GM19043 (cell line): ENCODE results near the gene TRAF1.
A peak's percentile ranks its signal among the peaks of the same experiment; 100 is the strongest.

Experiments
- ATAC-seq: cut with Tn5 transposase; IDR thresholded peaks from one replicate; pipeline ENCODE4 v1.9.1; 2021; ENCODE audit warnings: low read depth; ENCODE audit not compliant: unreplicated experiment

The TRAF1 gene

DNA sequence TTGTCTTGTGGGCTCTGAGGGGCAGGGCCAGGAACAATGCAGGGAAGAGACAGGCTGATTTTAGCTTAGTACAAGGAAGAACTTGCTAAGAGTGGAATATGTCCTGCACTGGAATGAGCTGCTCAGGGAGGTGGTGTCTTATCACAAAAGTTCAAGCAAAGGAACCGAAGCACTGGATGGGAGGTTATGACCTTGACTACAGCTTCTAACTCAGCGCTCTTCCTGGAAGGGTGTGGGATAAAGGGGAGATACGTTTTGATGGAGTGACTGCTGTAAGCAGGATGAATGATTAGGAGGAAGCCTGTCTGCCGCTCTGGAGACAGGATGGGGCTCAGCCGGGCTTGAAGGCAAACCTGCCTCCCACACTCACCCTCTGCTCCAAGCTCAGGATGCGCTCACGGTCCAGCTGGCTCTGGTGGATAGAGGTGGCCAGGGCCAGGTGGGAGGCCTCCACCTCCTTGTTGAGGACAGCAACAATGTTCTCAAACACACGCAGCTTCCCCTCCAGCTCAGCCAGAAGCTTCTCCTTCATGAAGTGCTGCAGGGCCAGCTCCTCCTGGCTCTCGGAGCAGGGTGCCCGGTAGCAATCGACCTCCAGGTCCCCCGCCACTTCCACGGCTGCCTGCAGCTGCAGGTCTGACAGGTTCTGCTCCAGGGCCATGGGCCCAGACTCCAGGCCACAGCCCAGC is 13.5 kb downstream of the TRAF1 start:
- no peak for ATAC-seq

GRCh38 chr9:120911295-120911837 is 15.2 kb downstream of the TRAF1 start:
- no peak for ATAC-seq

DNA sequence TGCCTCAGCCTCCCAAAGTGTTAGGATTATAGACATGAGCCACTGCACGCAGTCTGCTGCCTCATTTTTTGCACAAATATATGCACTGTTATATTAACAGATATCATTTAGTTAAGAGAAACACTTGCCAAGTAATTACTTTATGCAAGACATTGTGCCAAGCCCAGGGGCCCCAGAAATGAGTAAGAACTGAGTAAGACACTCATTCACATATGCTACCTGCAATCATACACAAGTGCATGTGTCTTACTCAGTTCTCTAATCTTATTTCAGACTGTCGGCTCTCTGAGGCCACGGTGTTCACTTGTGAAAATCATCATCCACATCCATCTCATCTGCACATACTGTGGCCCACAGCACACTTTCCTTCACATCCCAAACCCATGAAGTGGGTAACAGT is 16.0 kb downstream of the TRAF1 start:
- no peak for ATAC-seq

DNA sequence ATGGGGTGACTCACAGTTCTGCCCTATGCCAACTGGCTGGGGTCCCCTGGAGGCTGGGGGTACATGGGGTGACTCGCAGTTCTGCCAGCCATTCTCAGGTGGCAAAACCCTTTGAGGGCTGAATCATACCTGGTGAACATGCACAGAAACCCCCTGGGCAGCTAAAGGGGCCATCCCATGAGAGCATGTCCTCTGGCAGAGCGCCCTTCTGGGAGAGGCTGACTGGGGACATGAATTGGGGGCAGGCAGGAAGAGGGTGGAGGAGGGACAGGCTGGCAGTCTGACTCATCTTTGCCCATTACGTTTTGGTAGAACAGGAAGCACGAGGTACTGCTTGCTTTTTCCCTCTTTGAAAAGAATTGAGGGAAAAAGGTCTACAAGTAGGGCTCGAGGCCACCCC is 16.7 kb downstream of the TRAF1 start:
- ATAC-seq, result no peak

GRCh38 chr9:120905315-120906164 is 21.1 kb downstream of the TRAF1 start:
- no peak for ATAC-seq

DNA sequence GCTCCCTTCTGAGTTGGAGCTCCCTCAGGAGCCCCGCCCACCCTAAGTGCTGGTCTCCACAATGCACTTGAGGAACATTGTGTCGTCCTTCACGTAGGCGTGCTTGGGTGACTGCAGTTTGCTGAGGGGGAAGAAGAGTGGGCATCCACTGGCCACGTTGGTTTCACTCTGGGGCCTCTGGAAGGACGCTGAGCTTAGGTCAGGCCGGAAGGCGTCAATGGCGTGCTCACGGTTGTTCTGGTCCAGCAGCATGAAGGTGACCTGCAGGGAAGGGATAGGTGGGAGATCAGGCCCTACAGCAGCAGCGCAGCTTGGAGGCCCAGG is 21.7 kb downstream of the TRAF1 start:
- no peak for ATAC-seq

DNA sequence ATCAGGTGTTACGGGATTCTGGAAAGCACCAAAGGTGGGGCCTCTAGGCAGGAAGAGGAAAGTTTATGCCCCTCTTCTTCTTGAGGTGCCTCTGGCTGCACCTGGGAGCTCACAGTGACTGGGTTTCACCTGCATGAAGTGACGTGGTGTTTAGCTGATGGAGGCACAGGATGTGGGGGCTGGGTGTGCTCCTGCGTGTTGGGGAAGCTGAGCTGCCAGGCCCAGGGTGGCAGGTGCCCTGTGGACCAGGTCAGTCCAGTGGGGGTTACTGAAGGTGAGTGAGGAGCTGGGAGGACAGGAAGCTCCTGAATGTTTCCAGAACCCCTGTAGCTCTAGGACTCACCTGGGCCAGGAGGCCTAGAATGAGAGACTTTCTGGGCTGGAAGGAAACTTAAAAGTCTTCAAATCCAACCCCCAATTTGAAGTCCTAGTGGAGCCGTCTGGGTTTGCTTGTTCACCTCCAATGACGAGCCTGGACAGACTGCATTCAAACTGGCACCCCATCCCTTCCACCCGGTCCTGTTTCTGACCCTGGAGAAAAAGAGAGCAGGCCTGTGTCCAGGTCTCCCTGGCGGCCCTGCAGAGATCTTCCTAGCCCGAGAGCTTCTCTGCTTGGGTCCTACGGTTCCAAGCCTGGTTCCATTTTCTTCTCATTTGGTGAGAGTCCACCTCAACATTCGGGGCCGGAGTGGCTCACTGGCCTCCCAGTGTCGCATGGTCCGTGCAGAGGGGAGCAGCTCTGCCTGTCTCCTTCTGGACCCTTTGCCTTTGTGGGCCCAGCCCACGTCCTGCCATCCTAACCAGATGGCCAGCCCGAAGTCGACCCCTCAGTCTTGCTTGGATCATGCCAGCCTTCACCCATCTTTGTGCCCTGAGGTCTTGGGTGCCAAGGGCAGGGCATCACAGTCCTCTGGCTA is 22.3 kb downstream of the TRAF1 start:
- no peak for ATAC-seq

DNA sequence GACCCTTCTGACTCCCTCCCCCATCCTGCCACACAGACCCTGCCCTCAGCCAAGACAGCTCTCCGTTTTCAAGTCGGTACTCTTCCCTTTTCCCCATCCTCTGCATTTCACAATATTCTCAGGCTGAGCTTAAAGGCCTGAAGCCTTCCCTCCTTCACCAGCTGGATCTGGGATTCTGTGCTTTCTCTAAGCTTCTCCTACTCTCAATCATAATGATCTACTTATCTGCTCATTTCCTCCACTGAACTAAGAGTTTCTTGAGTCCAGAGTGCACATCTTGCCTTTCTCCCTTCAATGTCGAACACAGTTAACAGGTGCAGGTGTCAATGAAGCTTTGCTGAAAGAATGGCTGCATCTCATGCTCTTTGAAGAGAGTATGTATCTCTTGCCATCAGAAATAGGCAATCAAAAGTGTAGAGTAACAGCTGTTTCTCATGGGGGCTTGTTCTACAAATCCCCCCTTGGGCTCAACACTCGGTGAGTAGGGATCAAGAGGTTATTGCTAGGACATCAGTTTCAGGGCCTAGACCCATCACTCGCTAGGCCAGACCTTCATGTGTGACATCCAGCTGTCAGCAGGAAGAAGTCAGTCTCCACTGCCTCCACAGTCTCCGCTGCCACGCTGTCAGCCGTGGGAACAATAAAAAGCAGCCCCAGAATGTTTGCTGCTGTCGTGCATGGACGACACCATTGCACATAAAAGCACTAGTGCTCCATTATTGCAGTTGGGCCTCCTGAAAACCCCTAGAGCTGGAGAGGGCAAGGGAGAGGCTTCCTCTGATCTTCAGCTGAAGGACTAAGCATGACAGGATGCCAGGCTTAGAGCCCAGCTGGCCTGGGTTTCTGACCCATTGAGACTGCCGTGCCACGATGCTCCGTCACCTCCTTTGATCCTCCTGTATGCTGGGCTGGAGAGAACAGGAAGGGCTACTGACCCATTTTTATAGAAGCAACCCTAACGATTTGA is 23.7 kb downstream of the TRAF1 start:
- ATAC-seq, result no peak

DNA sequence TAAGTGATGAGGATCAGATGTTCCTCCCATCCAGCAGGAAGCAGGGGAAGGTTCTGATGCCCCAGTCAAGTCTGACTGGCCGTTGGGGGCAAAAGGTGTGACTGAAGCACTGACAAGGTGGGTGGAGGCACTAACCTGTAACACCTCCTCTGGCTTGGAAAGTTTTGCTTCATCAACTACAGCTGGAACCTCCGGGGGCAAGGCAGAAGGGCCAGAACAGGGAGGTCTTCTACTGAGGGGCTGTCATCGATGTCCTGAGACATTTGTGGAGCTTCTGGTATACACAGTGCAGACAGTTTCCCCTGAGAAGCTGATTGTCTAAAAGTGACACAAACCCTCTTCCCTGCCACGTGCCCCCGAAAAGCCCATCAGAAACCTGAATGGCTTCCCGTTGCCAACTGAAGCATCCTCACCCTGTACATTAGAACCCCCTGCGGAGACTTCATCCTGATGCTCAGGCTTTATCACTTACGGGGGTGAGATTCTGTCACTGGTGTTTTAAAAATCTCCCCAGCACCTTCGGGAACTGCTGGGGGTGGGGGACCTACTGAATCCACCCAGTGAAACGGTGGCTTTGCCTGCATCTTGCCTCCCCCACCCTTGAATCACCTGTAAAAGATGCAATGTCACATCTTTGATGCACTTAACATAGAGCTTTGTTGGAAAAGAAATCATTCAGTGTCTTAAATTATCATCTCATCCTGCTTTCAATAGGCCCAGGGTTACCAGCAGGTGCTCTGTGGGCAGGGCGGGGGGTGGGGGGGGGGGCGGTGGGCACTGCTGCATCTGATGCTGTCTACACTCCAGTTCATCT is 24.6 kb downstream of the TRAF1 start:
- ATAC-seq, result no peak

DNA sequence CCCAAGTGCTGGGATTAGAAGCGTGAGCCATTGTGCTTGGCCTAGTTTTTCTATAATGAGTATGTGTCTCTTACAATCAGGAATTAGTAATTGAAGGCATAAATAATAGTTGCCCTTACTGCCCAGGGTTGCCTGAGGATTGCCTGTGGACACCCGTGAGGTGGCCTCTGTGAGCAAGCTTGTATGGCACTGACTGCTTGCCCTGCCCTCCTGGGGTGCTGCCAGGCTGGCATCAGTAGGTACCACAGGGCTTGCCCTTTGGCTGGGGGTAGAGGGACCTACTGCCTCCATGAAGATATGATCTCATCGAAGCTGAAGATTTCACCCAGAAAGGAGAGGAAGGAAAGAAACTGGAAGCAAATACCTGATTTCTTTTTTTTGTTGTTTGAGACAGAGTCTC is 25.8 kb downstream of the TRAF1 start:
- no peak for ATAC-seq

DNA sequence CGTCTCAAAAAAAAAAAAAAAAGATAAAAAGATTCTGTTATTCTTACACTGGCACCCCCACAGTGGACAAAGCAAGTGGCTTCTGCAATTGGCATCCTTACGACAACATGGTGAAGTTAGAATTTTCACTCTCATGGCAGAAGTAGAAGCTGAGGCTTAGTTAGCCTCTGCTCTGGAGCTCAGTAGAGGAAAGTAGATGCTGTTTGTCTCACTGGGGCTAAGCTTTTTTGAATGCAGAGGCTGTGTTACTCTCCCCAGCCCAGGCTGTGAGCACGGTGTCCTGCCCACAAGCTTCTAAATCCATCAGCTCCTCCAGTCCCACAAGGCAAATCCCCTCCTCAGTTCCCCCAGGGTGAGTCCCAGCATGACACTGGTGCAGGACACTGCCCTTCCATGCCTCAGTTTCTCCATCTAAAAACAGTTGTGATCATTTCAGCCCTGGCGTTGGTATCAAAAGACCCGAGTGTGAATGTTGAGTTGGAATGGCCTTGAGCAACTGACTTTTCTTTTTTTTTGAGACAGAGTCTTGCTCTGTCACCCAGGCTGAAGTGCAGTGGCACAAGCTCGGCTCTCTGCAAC is 27.0 kb downstream of the TRAF1 start:
- ATAC-seq, result no peak

- no peak for ATAC-seq
Measured at GRCh38 chr9:120898396-120898795, 28.2 kb downstream of the TRAF1 start.

DNA sequence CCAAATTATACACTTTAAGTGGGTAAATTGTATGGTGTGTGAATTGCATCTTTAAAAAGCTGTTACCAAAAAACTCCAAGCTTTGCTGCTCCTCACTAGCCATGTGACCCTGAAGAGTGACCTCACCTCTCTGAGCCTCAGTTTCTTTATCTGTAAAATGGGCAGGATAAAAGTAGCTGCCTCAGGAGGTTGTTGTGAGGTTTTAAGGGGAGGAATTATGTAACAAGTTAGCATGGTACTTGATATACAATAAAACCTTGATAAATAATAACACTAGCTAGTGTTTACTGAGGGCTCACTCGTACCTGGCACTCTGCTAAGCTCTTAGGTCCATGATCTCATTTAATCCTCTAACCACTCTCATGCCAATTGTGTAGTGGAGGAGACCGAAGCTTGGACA is 30.6 kb downstream of the TRAF1 start:
- ATAC-seq, result no peak

DNA sequence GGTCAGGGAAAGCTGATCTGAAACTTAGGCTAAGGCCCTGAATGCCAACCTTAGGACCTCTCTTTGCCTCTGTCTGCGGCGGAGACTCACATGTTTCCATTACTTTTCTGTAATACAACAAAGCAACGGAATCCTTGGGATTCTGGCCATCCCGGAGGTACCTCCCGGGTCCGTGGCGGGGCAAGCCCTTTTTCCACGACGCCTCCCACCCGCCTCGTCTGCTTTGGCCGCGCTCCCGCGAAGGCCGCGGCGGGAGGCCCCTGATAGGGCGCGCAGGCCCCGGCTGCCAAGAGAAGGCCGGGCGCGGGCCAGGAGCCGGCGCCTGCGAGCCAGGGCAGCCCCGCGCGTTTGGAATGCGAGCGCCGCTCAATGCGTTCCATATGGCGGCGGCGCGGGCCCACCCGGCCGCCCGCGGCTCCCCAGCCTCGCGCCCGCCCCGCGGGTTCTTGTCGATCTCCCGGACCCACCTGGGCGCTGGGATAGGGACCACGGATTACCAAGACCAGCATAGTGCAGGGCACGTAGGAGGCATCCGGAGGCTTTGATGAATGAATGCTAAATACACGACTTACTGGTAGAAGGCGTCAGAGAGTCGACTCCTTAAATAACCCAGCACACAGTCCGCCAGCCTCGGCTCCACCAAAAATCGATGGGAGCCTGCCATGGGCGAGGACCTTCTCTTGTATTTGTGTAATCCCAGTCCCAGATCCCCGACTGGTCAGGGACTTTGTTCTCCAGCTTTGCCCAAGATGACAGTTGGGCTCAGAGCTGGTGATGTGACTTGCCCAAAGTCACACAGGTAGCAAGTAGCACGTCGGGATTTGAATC is 32.1 kb downstream of the TRAF1 start:
- no peak for ATAC-seq

DNA sequence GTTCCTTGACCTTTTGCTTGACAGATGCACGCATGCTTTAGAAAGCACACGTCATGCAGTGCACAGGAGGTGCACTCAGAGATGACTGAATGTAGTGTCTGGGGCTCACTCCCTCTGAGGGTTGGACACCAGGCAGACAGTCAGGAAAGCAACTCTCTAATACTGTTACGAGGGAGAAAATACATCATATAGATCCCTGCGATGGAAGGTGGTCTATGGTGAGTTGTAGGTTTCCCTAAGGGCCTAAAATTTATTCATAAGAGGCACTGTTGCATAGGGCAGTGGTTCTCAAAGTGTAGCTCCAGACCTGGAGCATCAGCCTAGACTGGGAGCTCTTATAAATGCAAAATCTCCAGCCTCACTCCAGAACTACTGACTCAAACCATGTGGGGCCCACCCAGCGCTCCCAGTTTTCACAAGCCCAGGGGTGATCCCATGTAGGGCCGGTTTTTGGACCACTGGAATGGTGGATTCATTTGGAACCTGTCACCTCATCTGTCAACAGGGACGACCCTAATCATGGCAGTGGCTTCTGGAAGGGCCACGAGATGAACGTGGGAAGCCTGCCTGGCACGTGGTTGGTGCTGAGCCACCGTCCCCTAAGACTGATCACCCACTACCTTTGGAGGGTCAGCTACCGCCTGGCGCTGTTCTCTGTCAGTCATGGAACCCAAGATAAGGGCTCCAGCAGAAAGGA is 32.8 kb downstream of the TRAF1 start:
- no peak for ATAC-seq

DNA sequence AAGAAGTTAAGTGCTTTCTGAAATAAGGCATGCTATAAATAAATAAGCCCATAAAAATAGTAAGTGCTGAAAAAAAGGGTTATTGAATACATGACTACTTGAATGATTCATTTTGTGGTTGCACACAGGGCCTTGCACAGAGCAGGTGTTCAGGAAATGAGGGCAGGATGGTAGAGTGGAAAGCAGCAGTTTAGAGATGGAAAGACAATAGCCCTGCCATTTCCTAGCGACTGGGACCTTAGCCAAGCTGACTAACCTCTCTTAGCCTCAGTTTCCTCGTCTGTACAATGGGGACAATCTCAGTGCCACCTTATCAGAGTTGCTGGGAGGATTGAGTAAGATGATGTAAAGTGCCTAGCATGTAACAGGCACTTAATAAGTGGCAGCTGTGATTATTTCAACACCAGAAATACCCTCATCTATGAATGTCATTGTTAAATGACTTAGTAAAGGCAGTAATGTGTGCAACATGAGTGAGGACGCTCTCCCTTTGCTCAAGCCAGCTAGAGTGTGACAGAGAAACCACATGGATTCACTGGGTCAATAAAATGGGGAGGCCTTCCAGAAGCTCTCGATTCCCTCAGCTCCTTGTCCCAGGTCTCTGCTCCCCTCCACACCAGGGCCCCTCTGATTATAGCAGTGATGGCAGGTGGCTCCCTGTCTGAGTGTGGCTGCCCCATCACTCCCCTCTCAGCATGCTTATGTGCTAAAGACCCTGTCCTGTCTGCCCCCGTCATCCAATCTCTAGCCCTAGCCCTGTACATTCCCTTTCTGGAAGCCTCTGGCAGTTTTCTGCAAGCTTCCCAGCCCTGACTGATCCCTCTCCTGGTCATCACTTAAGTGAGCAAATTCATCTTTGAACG is 33.6 kb downstream of the TRAF1 start:
- ATAC-seq, result peak; percentile 65
